HL-60 (cell line): ENCODE data around the gene KLK10.

Source experiments
- DNase-seq, 2 experiments: peaks; one replicate each; pipeline ENCODE4 v3.0.0-alpha.2; 2010 to 2020; ENCODE audit warnings: low read depth in 1 of 2, low spot score in 1 of 2
- H3K27ac ChIP-seq: fragments of 250-450 bp; sonication (Bioruptor Pico); replicated peaks from 2 replicates; pipeline ENCODE4 v1.5.1; 2020; ENCODE audit warnings: mild to moderate bottlenecking, moderate library complexity
- H3K27me3 ChIP-seq: fragments of 250-450 bp; sonication (Bioruptor Pico); 2 replicates; pipeline ENCODE4 v1.5.1; 2021; ENCODE audit warnings: mild to moderate bottlenecking, moderate library complexity; ENCODE audit not compliant: insufficient read depth, poor library complexity, severe bottlenecking
- H3K4me3 ChIP-seq: replicated peaks from 2 replicates; pipeline ENCODE4 v1.5.1; 2011; ENCODE audit warnings: mild to moderate bottlenecking, control low read depth, low read length; ENCODE audit not compliant: insufficient read depth
- GABPA ChIP-seq: IDR thresholded peaks from 2 replicates; pipeline ENCODE4 v1.6.1; 2012; ENCODE audit warnings: low read depth
- POLR2AphosphoS5 ChIP-seq: IDR thresholded peaks from 2 replicates; pipeline ENCODE4 v1.6.1; 2012; ENCODE audit warnings: low read depth
- SPI1 ChIP-seq: IDR thresholded peaks from 2 replicates; pipeline ENCODE4 v1.6.1; 2012; ENCODE audit warnings: low read depth, mild to moderate bottlenecking, borderline replicate concordance
- TF ChIP-seq, protein P1 (sequence below): IDR thresholded peaks from 2 replicates; pipeline ENCODE4 v1.6.1; 2012; ENCODE audit warnings: low read depth; ENCODE audit not compliant: insufficient replicate concordance
- TF ChIP-seq, protein P2 (sequence below): IDR thresholded peaks from one replicate; pipeline ENCODE4 v1.5.1; 2011; ENCODE audit warnings: low read length, control low read depth, inconsistent platforms; ENCODE audit not compliant: insufficient read depth

The KLK10 gene

DNA sequence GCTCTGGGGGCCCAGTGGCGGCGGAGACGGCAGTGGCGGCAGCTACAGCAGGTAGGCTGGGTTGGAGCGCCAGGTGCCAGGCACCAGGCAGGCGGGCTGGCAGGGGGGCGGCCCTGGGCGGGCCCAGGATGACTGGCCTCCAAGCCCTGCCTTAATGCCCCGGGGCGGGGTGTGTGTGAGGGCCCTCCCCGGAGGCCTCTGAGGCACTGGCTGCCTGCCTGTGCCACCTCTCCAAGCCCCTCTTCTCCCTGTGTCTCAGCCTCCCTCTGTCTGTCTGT is 7.0 kb upstream of the KLK10 start, which contains the start of gene KLK11:
Gene KLK11, minus strand, starts transcription at position 63 of the 278 bp plus-strand sequence. CDS start 985 bp downstream, outside the sequence.
- TF ChIP-seq POLR2AphosphoS5 = no peak
- no peak for TF ChIP-seq SPI1
- no peak for TF ChIP-seq GABPA
- TF ChIP-seq, protein P1, sequence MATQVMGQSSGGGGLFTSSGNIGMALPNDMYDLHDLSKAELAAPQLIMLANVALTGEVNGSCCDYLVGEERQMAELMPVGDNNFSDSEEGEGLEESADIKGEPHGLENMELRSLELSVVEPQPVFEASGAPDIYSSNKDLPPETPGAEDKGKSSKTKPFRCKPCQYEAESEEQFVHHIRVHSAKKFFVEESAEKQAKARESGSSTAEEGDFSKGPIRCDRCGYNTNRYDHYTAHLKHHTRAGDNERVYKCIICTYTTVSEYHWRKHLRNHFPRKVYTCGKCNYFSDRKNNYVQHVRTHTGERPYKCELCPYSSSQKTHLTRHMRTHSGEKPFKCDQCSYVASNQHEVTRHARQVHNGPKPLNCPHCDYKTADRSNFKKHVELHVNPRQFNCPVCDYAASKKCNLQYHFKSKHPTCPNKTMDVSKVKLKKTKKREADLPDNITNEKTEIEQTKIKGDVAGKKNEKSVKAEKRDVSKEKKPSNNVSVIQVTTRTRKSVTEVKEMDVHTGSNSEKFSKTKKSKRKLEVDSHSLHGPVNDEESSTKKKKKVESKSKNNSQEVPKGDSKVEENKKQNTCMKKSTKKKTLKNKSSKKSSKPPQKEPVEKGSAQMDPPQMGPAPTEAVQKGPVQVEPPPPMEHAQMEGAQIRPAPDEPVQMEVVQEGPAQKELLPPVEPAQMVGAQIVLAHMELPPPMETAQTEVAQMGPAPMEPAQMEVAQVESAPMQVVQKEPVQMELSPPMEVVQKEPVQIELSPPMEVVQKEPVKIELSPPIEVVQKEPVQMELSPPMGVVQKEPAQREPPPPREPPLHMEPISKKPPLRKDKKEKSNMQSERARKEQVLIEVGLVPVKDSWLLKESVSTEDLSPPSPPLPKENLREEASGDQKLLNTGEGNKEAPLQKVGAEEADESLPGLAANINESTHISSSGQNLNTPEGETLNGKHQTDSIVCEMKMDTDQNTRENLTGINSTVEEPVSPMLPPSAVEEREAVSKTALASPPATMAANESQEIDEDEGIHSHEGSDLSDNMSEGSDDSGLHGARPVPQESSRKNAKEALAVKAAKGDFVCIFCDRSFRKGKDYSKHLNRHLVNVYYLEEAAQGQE = no peak
- TF ChIP-seq, protein P2, sequence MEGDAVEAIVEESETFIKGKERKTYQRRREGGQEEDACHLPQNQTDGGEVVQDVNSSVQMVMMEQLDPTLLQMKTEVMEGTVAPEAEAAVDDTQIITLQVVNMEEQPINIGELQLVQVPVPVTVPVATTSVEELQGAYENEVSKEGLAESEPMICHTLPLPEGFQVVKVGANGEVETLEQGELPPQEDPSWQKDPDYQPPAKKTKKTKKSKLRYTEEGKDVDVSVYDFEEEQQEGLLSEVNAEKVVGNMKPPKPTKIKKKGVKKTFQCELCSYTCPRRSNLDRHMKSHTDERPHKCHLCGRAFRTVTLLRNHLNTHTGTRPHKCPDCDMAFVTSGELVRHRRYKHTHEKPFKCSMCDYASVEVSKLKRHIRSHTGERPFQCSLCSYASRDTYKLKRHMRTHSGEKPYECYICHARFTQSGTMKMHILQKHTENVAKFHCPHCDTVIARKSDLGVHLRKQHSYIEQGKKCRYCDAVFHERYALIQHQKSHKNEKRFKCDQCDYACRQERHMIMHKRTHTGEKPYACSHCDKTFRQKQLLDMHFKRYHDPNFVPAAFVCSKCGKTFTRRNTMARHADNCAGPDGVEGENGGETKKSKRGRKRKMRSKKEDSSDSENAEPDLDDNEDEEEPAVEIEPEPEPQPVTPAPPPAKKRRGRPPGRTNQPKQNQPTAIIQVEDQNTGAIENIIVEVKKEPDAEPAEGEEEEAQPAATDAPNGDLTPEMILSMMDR = no peak
- H3K27ac ChIP-seq = no peak within 1 kb of the TSS
- DNase-seq = no peak
- H3K27me3 ChIP-seq = no peaks in the 10 kb centered on the region
- no peak within 1 kb of the TSS for H3K4me3 ChIP-seq

DNA sequence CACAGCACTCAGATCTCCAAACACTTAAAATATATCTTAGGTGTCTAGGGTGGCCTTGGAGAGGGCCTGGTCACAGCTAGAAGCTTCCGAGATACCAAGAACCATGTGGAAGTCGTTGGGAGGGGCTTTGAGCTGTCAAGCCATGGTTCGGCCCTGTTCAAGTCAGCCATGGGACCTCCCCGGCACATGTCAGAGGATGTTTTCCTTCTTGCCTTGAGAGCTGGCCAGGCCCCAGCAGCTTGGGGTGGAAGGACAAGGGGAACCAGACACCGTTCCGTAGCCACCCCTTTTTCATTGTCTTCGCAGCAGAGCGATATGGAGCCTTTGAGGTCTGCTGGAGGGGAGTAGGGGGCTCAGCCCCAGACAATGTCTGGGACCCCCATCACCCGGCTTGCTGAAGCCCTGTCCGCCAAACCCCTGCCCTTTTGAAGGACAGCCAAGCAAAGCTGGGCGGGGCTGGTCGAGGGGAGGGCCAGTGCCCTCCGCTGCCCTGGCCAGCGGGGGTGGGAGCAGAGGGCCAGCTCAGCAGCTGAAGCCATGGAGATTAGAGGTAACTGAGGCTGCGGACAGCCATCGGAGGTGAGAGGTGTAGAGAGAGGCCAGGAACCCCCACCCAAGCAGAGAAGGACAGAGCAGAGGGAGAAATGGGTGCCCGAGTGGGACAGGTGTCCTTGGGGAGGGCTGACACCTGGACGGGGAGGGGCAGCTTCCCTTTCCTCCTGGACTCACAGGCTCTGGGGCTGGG is 6.5 kb upstream of the KLK10 start:
- DNase-seq = no peak
- H3K27me3 ChIP-seq = no peaks in the 10 kb centered on the region
- no peak overlapping the region for H3K4me3 ChIP-seq
- TF ChIP-seq, protein P1 = no peak
- TF ChIP-seq SPI1 = no peak
- TF ChIP-seq, protein P2 = no peak
- H3K27ac ChIP-seq = no peak overlapping the region

DNA sequence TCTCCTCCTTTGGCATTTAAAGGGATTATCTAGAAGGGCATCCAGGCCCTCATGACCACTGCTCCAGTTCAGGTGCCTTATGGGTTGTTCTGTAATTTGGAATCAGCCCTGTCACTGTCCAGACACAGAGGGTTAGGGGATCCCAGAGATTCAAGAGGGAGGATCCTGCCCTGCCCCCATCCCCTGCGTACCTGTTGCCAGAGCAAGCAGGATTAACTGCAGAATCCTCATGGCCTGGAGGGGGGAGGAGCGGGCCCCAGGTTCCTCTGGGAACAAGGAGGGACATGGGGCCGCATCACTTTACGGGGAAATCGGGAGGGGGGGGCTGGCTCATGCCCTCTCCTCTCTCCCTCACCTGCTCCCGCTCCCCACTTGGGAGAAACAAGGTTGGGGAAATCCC is 5.9 kb upstream of the KLK10 start:
- TF ChIP-seq GABPA (no peak), SPI1 (no peak), POLR2AphosphoS5 (no peak)
- TF ChIP-seq, protein P2 = no peak
- TF ChIP-seq, protein P1 = no peak

More for the DNA sequence above, 5.9 kb upstream of the KLK10 start:
- Histone ChIP-seq H3K27ac (no peak overlapping the region), H3K4me3 (no peak overlapping the region), H3K27me3 (no peaks in the 10 kb centered on the region)
- no peak for DNase-seq
